D721Med (cell line): ENCODE results near the gene CSH2.
"Not testable (repeated sequence)": the region's sequence is repeated elsewhere in the genome, so short reads cannot be mapped to it uniquely, and the experiment has no call there.

Experiments used
- DNase-seq: peaks from one replicate; pipeline ENCODE4 v3.0.0; 2011; ENCODE audit warnings: low spot score; ENCODE audit not compliant: insufficient read length
- FAIRE-seq: peaks from 2 replicates; lab custom pipeline; 2011; peaks lifted over from hg19 to GRCh38; lab: Jason Lieb, UNC
- TF ChIP-seq, protein P1 (sequence below): IDR thresholded peaks from 2 replicates; pipeline ENCODE4 v1.5.1; 2012; ENCODE audit warnings: mild to moderate bottlenecking, control low read depth; ENCODE audit not compliant: insufficient read depth; ENCODE audit errors: missing control alignments

The CSH2 gene

DNA sequence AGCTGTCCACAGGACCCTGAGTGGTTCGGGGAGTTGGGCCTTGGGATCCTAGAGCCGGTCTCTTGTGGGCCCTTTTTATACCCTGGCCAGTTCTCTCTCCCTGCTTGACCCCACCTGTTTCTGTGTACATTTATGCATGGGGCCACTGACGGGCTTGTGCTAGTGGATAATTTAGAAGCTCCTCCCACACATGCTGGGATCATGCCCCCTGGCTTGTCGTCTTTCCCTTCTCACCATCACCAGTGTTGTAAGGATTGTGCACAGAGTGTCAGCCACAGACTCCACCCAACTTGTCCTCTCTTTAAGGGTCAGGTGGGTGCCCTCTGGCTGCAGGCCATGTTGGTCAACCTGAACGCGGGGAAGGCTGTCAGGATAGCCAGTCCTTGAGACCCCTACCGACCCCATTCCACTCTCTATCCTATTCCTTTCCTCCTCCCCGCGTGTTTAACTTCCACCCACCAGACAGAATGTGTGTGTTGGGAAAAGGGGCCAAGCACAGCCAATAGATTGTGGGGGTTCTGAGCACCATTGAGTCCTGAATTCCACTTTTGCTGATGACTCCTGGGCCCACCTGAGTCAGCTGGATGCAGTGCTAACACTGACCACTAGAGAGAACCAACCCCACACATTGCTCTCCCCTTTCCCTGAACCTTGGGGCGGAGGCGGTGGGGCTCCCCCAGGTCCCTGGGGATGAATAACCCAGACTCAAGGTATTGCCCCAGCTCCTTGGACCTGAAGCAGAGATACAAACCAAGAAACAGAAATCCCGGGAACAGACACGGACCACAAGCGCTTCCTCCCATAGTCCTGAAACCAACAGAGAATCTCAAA is 23.3 kb upstream of the CSH2 start, which contains the start of gene CSH1:
TSS of gene CSH1 (minus strand) at position 51 of the 831 bp plus-strand sequence. CDS start 63 bp downstream, outside the sequence.
- not testable (repeated sequence) for FAIRE-seq, DNase-seq

DNA sequence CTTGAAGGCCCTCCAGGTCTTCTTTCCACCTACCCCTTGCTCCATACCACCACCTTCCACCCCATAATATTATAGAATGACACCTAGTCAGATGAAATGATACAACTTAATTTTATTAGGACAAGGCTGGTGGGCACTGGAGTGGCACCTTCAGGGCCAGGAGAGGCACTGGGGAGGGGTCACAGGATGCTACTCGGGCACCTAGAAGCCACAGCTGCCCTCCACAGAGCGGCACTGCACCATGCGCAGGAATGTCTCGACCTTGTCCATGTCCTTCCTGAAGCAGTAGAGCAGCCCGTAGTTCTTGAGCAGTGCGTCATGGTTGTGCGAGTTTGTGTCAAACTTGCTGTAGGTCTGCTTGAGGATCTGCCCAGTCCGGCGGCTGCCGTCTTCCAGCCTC is 21.3 kb upstream of the CSH2 start:
- not testable (repeated sequence) for FAIRE-seq

GRCh38 chr17:63894021-63894420 is 20.5 kb upstream of the CSH2 start:
- not testable (repeated sequence) for FAIRE-seq, DNase-seq

More for the DNA sequence above, 21.3 kb upstream of the CSH2 start:
- DNase-seq: not testable (repeated sequence)

DNA sequence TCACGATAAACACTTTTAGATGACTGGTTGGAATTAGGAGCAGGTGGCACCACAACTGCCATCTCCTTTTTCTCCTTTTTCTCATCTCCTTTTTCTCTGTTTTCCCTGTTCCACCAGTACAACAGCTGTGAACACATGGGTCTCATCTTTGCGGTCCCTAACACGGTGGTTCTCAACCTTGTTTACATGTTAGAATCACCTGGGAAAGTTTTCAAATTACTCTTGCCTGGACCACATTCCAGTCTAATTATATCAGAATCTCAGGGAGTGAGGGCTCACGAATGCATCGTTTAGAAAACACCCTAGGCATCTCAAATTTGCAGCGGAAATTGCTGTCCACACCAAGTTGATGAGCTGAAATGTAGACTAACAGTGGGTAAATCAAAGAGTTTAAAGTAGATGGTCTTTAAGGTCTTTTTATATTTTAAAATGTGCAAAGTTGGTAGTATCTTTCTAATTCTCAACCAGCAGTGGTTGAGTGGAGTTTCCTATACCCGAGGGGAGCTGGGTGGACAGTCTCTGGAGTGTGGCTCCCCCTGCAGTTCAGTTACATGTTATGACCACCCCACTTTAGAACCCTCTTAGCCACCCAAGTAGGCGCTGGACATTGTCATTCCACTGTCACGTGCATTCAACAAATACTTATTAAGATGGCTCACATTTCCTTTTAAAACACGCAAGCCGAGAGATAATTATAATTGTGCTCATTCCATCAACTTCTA is 19.0 kb upstream of the CSH2 start:
- not testable (repeated sequence) for FAIRE-seq, DNase-seq

- not testable (repeated sequence) for DNase-seq, FAIRE-seq
- TF ChIP-seq, protein P1, sequence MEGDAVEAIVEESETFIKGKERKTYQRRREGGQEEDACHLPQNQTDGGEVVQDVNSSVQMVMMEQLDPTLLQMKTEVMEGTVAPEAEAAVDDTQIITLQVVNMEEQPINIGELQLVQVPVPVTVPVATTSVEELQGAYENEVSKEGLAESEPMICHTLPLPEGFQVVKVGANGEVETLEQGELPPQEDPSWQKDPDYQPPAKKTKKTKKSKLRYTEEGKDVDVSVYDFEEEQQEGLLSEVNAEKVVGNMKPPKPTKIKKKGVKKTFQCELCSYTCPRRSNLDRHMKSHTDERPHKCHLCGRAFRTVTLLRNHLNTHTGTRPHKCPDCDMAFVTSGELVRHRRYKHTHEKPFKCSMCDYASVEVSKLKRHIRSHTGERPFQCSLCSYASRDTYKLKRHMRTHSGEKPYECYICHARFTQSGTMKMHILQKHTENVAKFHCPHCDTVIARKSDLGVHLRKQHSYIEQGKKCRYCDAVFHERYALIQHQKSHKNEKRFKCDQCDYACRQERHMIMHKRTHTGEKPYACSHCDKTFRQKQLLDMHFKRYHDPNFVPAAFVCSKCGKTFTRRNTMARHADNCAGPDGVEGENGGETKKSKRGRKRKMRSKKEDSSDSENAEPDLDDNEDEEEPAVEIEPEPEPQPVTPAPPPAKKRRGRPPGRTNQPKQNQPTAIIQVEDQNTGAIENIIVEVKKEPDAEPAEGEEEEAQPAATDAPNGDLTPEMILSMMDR: peak; percentile 72
These were observed 15.8 kb upstream of the CSH2 start for GRCh38 chr17:63889026-63889848.

GRCh38 chr17:63885119-63885518 is 11.6 kb upstream of the CSH2 start:
- DNase-seq, FAIRE-seq: not testable (repeated sequence)

DNA sequence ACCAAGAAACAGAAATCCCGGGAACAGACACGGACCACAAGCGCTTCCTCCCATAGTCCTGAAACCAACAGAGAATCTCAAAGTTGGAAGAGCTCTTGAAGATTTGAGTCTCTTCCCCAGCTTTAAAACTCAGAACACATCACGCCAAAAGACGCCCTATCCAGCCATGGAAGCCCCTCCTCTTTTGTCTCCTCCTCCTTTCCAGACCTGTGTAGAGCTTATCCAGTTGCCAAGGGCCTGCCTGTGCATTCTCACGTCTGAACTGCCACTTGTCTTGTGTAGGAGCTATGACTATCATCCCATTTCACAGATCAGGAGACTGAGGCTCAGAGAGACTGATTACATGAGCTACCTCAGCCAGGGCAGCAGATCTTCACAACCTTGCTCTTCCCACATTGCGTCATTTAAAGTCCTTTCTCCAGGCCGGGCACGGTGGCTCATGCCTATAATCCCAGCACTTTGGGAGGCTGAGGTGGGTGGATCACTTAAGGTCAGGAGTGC is 9.2 kb upstream of the CSH2 start:
- not testable (repeated sequence) for FAIRE-seq, DNase-seq

- TF ChIP-seq, protein P1: peak; percentile 55
- peak; percentile 72 for DNase-seq
- no peak for FAIRE-seq
These were observed 8.6 kb upstream of the CSH2 start, which contains the start of gene GH2 for GRCh38 chr17:63881935-63882601. Gene GH2 (minus strand): TSS chr17:63881944. CDS start chr17:63881801, 143 bp downstream.

GRCh38 chr17:63881337-63881736 is 7.9 kb upstream of the CSH2 start:
- not testable (repeated sequence) for FAIRE-seq, DNase-seq

- TF ChIP-seq, protein P1: no peak
- FAIRE-seq: no peak
These were observed 7.2 kb upstream of the CSH2 start for GRCh38 chr17:63880706-63881105.

GRCh38 chr17:63878413-63878812 is 4.9 kb upstream of the CSH2 start:
- DNase-seq, FAIRE-seq: not testable (repeated sequence)

More at GRCh38 chr17:63880706-63881105, 7.2 kb upstream of the CSH2 start:
- no peak for DNase-seq

GRCh38 chr17:63874693-63875092 is 1.2 kb upstream of the CSH2 start:
- FAIRE-seq, DNase-seq: not testable (repeated sequence)

DNA sequence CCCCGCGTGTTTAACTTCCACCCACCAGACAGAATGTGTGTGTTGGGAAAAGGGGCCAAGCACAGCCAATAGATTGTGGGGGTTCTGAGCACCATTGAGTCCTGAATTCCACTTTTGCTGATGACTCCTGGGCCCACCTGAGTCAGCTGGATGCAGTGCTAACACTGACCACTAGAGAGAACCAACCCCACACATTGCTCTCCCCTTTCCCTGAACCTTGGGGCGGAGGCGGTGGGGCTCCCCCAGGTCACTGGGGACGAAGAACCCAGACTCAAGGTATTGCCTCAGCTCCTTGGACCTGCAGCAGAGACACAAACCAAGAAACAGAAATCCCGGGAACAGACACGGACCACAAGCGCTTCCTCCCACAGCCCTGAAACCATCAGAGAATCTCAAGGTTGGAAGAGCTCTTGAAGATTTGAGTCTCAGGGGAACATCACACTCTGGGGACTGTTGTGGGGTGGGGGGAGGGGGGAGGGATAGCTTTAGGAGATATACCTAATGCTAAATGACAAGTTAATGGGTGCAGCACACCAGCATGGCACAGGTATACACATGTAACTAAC is 667 bp upstream of the CSH2 start:
- not testable (repeated sequence) for FAIRE-seq, DNase-seq
